ENCODE data around the gene PDSS1.

Gene PDSS1

GRCh38 chr10:26733750-26734568 is 36.5 kb downstream of the PDSS1 start:
- TF ChIP-seq MAX (IDR thresholded peaks at IDR 0.05) (no peak), USF1 (IDR thresholded peaks at IDR 0.05) (no peak), ZBTB7A (IDR thresholded peaks at IDR 0.05; ENCODE audit: low read depth) (no peak), NFIC (IDR thresholded peaks at IDR 0.05) (no peak), YY1 (IDR thresholded peaks at IDR 0.05; ENCODE audit: low read depth) (no peak), EP300 (IDR thresholded peaks at IDR 0.05; ENCODE audit: borderline replicate concordance) (no peak), TAF1 (IDR thresholded peaks at IDR 0.05; ENCODE audit: low read depth) (no peak), RAD21 (IDR thresholded peaks at IDR 0.05; ENCODE audit: low read depth) (no peak), CREB1 (IDR thresholded peaks at IDR 0.05; ENCODE audit: low read depth) (no peak), CEBPB (IDR thresholded peaks at IDR 0.05) (no peak), REST (IDR thresholded peaks at IDR 0.05; ENCODE audit: low read depth) (no peak), EGR1 (IDR thresholded peaks at IDR 0.05) (no peak), TEAD4 (IDR thresholded peaks at IDR 0.05) (no peak), TCF12 (IDR thresholded peaks at IDR 0.05; ENCODE audit: low read depth) (no peak), FOXM1 (IDR thresholded peaks at IDR 0.05; ENCODE audit: borderline replicate concordance, low read depth) (no peak)

- TF ChIP-seq ZBTB7A (IDR thresholded peaks at IDR 0.05; ENCODE audit: low read depth) (no peak), TEAD4 (IDR thresholded peaks at IDR 0.05) (no peak), NFIC (IDR thresholded peaks at IDR 0.05) (no peak), TAF1 (IDR thresholded peaks at IDR 0.05; ENCODE audit: low read depth) (no peak), YY1 (IDR thresholded peaks at IDR 0.05; ENCODE audit: low read depth) (no peak), CEBPB (IDR thresholded peaks at IDR 0.05) (no peak), REST (IDR thresholded peaks at IDR 0.05; ENCODE audit: low read depth) (no peak), FOXM1 (IDR thresholded peaks at IDR 0.05; ENCODE audit: borderline replicate concordance, low read depth) (no peak), RAD21 (IDR thresholded peaks at IDR 0.05; ENCODE audit: low read depth) (no peak), EGR1 (IDR thresholded peaks at IDR 0.05) (no peak), USF1 (IDR thresholded peaks at IDR 0.05) (no peak), EP300 (IDR thresholded peaks at IDR 0.05; ENCODE audit: borderline replicate concordance) (no peak), CREB1 (IDR thresholded peaks at IDR 0.05; ENCODE audit: low read depth) (no peak), TCF12 (IDR thresholded peaks at IDR 0.05; ENCODE audit: low read depth) (no peak), MAX (IDR thresholded peaks at IDR 0.05) (no peak)
Observed at GRCh38 chr10:26735435-26735834, 37.9 kb downstream of the PDSS1 start.

- TF ChIP-seq REST (IDR thresholded peaks at IDR 0.05; ENCODE audit: low read depth) (no peak), TAF1 (IDR thresholded peaks at IDR 0.05; ENCODE audit: low read depth) (no peak), RAD21 (IDR thresholded peaks at IDR 0.05; ENCODE audit: low read depth) (no peak), YY1 (IDR thresholded peaks at IDR 0.05; ENCODE audit: low read depth) (no peak), EGR1 (IDR thresholded peaks at IDR 0.05) (no peak), EP300 (IDR thresholded peaks at IDR 0.05; ENCODE audit: borderline replicate concordance) (no peak), FOXM1 (IDR thresholded peaks at IDR 0.05; ENCODE audit: borderline replicate concordance, low read depth) (no peak), NFIC (IDR thresholded peaks at IDR 0.05) (no peak), TEAD4 (IDR thresholded peaks at IDR 0.05) (no peak), MAX (IDR thresholded peaks at IDR 0.05) (no peak), USF1 (IDR thresholded peaks at IDR 0.05) (no peak), CEBPB (IDR thresholded peaks at IDR 0.05) (no peak), TCF12 (IDR thresholded peaks at IDR 0.05; ENCODE audit: low read depth) (no peak), ZBTB7A (IDR thresholded peaks at IDR 0.05; ENCODE audit: low read depth) (no peak), CREB1 (IDR thresholded peaks at IDR 0.05; ENCODE audit: low read depth) (no peak)
Observed at GRCh38 chr10:26737730-26738129, 40.2 kb downstream of the PDSS1 start.

Measured in Ishikawa (cell line).